HCT116 (cell line): ENCODE results near the gene SEC11C. TPM values are rescaled to one million over a fixed set of nuclear protein-coding genes. Genes with fewer than 3 reads are reported as not detected.

Experiments used
- ATAC-seq: fragments of 200-7000 bp; cut with Tn5 transposase; 2 replicates; pipeline ENCODE4 v1.9.1; 2020; ENCODE audit warnings: mild to moderate bottlenecking, moderate library complexity
- BruUV-seq: library from RNA; stranded (reverse); fragments of 400-500 nt; replicated peaks from 2 replicates; lab custom pipeline; 2021; lab: Mats Ljungman, UMichigan
- CTCF ChIA-PET: fragments of 300-600 bp; sonication (Branson Sonifier 250); formaldehyde crosslinking; loops from one replicate; lab custom pipeline; 2021; ENCODE audit warnings: antibody characterized with exemption; lab: Charles Lee
- POLR2A ChIA-PET: fragments of 300-600, 350-600 bp; sonication (Branson Sonifier 250); formaldehyde crosslinking; loops from one replicate; lab custom pipeline; 2021; ENCODE audit warnings: antibody characterized with exemption; lab: Charles Lee
- RAD21 ChIA-PET, 2 experiments: fragments of 300-600 bp; sonication (Branson Sonifier 250); formaldehyde crosslinking; loops; one replicate each; lab custom pipeline; 2023; ENCODE audit warnings: low total read pairs in 2 of 2; ENCODE audit not compliant: uncharacterized antibody in 2 of 2, unreplicated experiment in 2 of 2, low non-redundant PET in 1 of 2; lab: Charles Lee
- DNase-seq: peaks from one replicate; pipeline ENCODE4 v3.0.0-alpha.2; 2010; ENCODE audit warnings: low read depth, low spot score
- H2AFZ ChIP-seq: fragments of 200-600 bp; shearing (Covaris generic), sonication (generic); 2 replicates; pipeline ENCODE4 v1.6.1; 2017; ENCODE audit warnings: low read depth, mixed run types, mixed read lengths, antibody characterized with exemption, low read length; ENCODE audit not compliant: poor library complexity, severe bottlenecking
- H3K27ac ChIP-seq: 2 replicates; pipeline ENCODE4 v1.5.1; 2012; ENCODE audit warnings: low read depth, low read length
- H3K27me3 ChIP-seq: fragments of 200-600 bp; sonication (generic); 2 replicates; pipeline ENCODE4 v1.6.1; 2016; ENCODE audit warnings: mixed run types, low read length, mixed read lengths; ENCODE audit not compliant: insufficient read depth
- H3K36me3 ChIP-seq, 2 experiments: fragments of 200-500 bp in 1 of 2; fragments of 200-600 bp in 1 of 2; sonication (Bioruptor generic) in 1 of 2; sonication (generic) in 1 of 2; 2 replicates each; pipeline versions ENCODE4 v1.5.1 to v1.6.1; 2014 to 2016; ENCODE audit warnings: low read length in 2 of 2, inconsistent platforms in 1 of 2, mixed read lengths in 1 of 2, mixed run types in 1 of 2; ENCODE audit not compliant: insufficient read depth in 2 of 2, control insufficient read depth in 1 of 2
- H3K4me1 ChIP-seq, 2 experiments: fragments of 200-600 bp in 1 of 2; sonication (generic) in 1 of 2; 2 replicates each; pipeline versions ENCODE4 v1.5.1 to v1.6.1; 2012 to 2017; ENCODE audit warnings: low read length in 2 of 2, inconsistent platforms in 1 of 2, mild to moderate bottlenecking in 1 of 2, mixed read lengths in 1 of 2, mixed run types in 1 of 2, moderate library complexity in 1 of 2; ENCODE audit not compliant: insufficient read depth in 2 of 2, control insufficient read depth in 1 of 2
- H3K4me2 ChIP-seq: fragments of 200-600 bp; sonication (generic); 2 replicates; pipeline ENCODE4 v1.6.1; 2017; ENCODE audit warnings: mixed run types, low read length, mixed read lengths
- H3K4me3 ChIP-seq, 2 experiments: fragments of 200-600 bp in 1 of 2; sonication (generic) in 1 of 2; replicated peaks in 1 of 2; 2 replicates each; pipeline ENCODE4 v1.5.1; 2011 to 2016; ENCODE audit warnings: low read length in 2 of 2, control low read depth in 1 of 2, low read depth in 1 of 2, mild to moderate bottlenecking in 1 of 2, mixed read lengths in 1 of 2, mixed run types in 1 of 2
- H3K79me2 ChIP-seq: fragments of 200-600 bp; sonication (generic); 2 replicates; pipeline ENCODE4 v1.6.1; 2017; ENCODE audit warnings: mild to moderate bottlenecking, mixed run types, low read length, moderate library complexity, mixed read lengths; ENCODE audit not compliant: insufficient read depth
- H3K9ac ChIP-seq: fragments of 200-600 bp; sonication (generic); 2 replicates; pipeline ENCODE4 v1.6.1; 2016; ENCODE audit warnings: low read length, mixed read lengths
- H3K9me2 ChIP-seq: fragments of 200-600 bp; sonication (generic), shearing (Covaris generic); 2 replicates; pipeline ENCODE4 v1.6.1; 2017; ENCODE audit warnings: mixed run types, mild to moderate bottlenecking, moderate library complexity; ENCODE audit not compliant: insufficient read depth
- H3K9me3 ChIP-seq, 2 experiments: fragments of 200-500 bp in 1 of 2; fragments of 200-600 bp in 1 of 2; sonication (Bioruptor generic) in 1 of 2; sonication (generic) in 1 of 2; 2 replicates each; pipeline ENCODE4 v1.6.1; 2014 to 2017; ENCODE audit warnings: low read length in 2 of 2, mixed read lengths in 2 of 2, inconsistent platforms in 1 of 2, low read depth in 1 of 2, mild to moderate bottlenecking in 1 of 2, mixed run types in 1 of 2, moderate library complexity in 1 of 2; ENCODE audit not compliant: control insufficient read depth in 1 of 2, insufficient read depth in 1 of 2
- H4K20me1 ChIP-seq: fragments of 200-600 bp; sonication (generic), shearing (Covaris generic); 2 replicates; pipeline ENCODE4 v1.6.1; 2017; ENCODE audit warnings: mixed run types, mild to moderate bottlenecking, moderate library complexity; ENCODE audit not compliant: insufficient read depth
- ATF3 ChIP-seq: IDR thresholded peaks from 2 replicates; pipeline ENCODE4 v1.6.1; 2012
- CBX3 ChIP-seq: IDR thresholded peaks from 2 replicates; pipeline ENCODE4 v1.6.1; 2012; ENCODE audit warnings: low read depth
- CTCF ChIP-seq, 3 experiments: fragments of 200-600 bp in 1 of 3; sonication (generic) in 1 of 3; IDR thresholded peaks in 2 of 3; conservative IDR thresholded peaks in 1 of 3; 2 replicates each; pipeline ENCODE4 v1.5.1; 2012 to 2017; ENCODE audit warnings: low read depth in 2 of 3, low read length in 2 of 3, antibody characterized with exemption in 1 of 3, borderline replicate concordance in 1 of 3, control low read depth in 1 of 3, mild to moderate bottlenecking in 1 of 3, mixed read lengths in 1 of 3, mixed run types in 1 of 3, moderate library complexity in 1 of 3; ENCODE audit not compliant: insufficient read depth in 1 of 3
- ELF1 ChIP-seq: IDR thresholded peaks from 2 replicates; pipeline ENCODE4 v1.6.1; 2012; ENCODE audit warnings: low read depth, borderline replicate concordance
- EZH2 ChIP-seq: fragments of 200-600 bp; sonication (generic); IDR thresholded peaks from 2 replicates; pipeline ENCODE4 v1.6.1; 2017; ENCODE audit warnings: antibody characterized with exemption, mixed run types
- EZH2phosphoT487 ChIP-seq: fragments of 200-600 bp; IDR thresholded peaks from 2 replicates; pipeline ENCODE4 v1.6.1; 2018; ENCODE audit warnings: antibody characterized with exemption, borderline replicate concordance
- FOSL1 ChIP-seq: IDR thresholded peaks from 2 replicates; pipeline ENCODE4 v1.6.1; 2012; ENCODE audit warnings: low read depth
- JUND ChIP-seq: IDR thresholded peaks from 2 replicates; pipeline ENCODE4 v1.6.1; 2012
- POLR2A ChIP-seq: IDR thresholded peaks from 2 replicates; pipeline ENCODE4 v1.7.0; 2011; ENCODE audit warnings: borderline replicate concordance; ENCODE audit not compliant: insufficient read depth, insufficient read length; ENCODE audit errors: extremely low read depth
- POLR2AphosphoS5 ChIP-seq: IDR thresholded peaks from 2 replicates; pipeline ENCODE4 v1.6.1; 2011; ENCODE audit warnings: mild to moderate bottlenecking, low read depth, low read length, moderate library complexity
- RAD21 ChIP-seq: IDR thresholded peaks from 2 replicates; pipeline ENCODE4 v1.6.1; 2012; ENCODE audit warnings: low read depth, mild to moderate bottlenecking
- SIN3A ChIP-seq: IDR thresholded peaks from 2 replicates; pipeline ENCODE4 v1.6.1; 2012; ENCODE audit warnings: low read depth
- SRF ChIP-seq: IDR thresholded peaks from 2 replicates; pipeline ENCODE4 v1.6.1; 2012; ENCODE audit warnings: low read depth
- TCF7L2 ChIP-seq: IDR thresholded peaks from 2 replicates; pipeline ENCODE4 v1.7.0; 2011; ENCODE audit warnings: borderline replicate concordance, inconsistent platforms; ENCODE audit not compliant: insufficient read depth, insufficient read length; ENCODE audit errors: extremely low read depth
- YY1 ChIP-seq: IDR thresholded peaks from 2 replicates; pipeline ENCODE4 v1.6.1; 2011; ENCODE audit warnings: low read length, low read depth, moderate library complexity, mild to moderate bottlenecking; ENCODE audit not compliant: insufficient replicate concordance; ENCODE audit errors: extremely low read depth
- ZFX ChIP-seq: fragments of 450-650 bp; IDR thresholded peaks from 2 replicates; pipeline ENCODE4 v1.6.1; 2017
- intact Hi-C: fragments of 100-400 bp; cut with micrococcal nuclease; formaldehyde crosslinking; loops from 2 replicates; pipeline ENCODE4 v1.10.0; 2022
- total RNA-seq: library from RNA; stranded (reverse); gene quantifications from one replicate; pipeline ENCODE4 v1.2.1, GENCODE V29; 2021; ENCODE audit not compliant: unreplicated experiment
- TF ChIP-seq, protein P1 (sequence below): IDR thresholded peaks from 2 replicates; pipeline ENCODE4 v1.6.1; 2012
- TF ChIP-seq, protein P2 (sequence below): IDR thresholded peaks from 2 replicates; pipeline ENCODE4 v1.6.1; 2011; ENCODE audit warnings: mild to moderate bottlenecking, low read length, moderate library complexity; ENCODE audit not compliant: insufficient replicate concordance; ENCODE audit errors: extremely low read depth

SEC11C gene
- total RNA-seq, 1 experiment from 2014 or later: 42.2 TPM

DNA sequence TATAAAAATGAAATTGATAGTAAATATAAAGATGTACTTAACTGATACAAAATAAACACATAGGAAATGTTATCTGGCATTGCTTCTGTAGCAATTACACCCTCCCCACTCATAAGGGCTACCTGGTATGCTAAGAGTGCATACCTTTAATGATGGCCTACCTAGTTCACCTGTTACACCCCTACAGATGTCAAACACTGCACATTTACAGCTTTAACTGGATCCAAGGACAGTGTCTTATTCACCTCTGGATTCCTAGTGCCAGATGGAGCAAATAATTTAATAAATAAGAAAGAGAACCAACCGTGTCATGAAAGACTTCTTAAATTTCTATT lies 15.3 kb upstream of the SEC11C start:
- RAD21 ChIA-PET: no interaction called here
- DNase-seq: no peak
- H3K9ac ChIP-seq: no peak overlapping the region
- no TSS peak for BruUV-seq
- no peak for TF ChIP-seq ZFX
- TF ChIP-seq TCF7L2: no peak
- TF ChIP-seq, protein P1, sequence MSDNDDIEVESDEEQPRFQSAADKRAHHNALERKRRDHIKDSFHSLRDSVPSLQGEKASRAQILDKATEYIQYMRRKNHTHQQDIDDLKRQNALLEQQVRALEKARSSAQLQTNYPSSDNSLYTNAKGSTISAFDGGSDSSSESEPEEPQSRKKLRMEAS: no peak
- TF ChIP-seq POLR2A: no peak
- no peak for TF ChIP-seq EZH2
- TF ChIP-seq SRF: no peak
- TF ChIP-seq JUND: no peak
- TF ChIP-seq YY1: no peak
- no peak for TF ChIP-seq POLR2AphosphoS5
- TF ChIP-seq FOSL1: no peak
- H3K9me2 ChIP-seq: no peaks in the 10 kb centered on the region
- H3K36me3 ChIP-seq: no peaks in the 10 kb centered on the region
- no peak overlapping the region for H2AFZ ChIP-seq
- no peaks in the 10 kb centered on the region for H4K20me1 ChIP-seq
- H3K27me3 ChIP-seq: peaks cover 78% of the 10 kb centered on the region
- POLR2A ChIA-PET: no interaction called here
- CTCF ChIA-PET: no interaction called here
- no peak for ATAC-seq
- no peaks in the 10 kb centered on the region for H3K4me1 ChIP-seq
- H3K27ac ChIP-seq: no peak overlapping the region
- no peaks in the 10 kb centered on the region for H3K79me2 ChIP-seq
- H3K9me3 ChIP-seq: no peaks in the 10 kb centered on the region
- no peak overlapping the region for H3K4me3 ChIP-seq
- intact Hi-C loops: no loop called here
- no peak overlapping the region for H3K4me2 ChIP-seq

GRCh38 chr18:59127047-59127446 lies 12.6 kb upstream of the SEC11C start:
- DNase-seq (no peak), ATAC-seq (peak; percentile 54)
- ChIA-PET CTCF (interaction anchor here (1.0 to 1.1 kb wide), 3 partner anchors 18 to 56 kb away, joined by 3 read pairs; no protein-coding TSS in a partner anchor), RAD21 (no interaction called here), POLR2A (no interaction called here)
- intact Hi-C loops: no loop called here
- no peaks in the 10 kb centered on the region for H3K79me2 ChIP-seq
- no peak overlapping the region for H3K27ac ChIP-seq
- no peak overlapping the region for H3K4me3 ChIP-seq
- H3K9me3 ChIP-seq: no peaks in the 10 kb centered on the region
- TF ChIP-seq RAD21 (no peak), EZH2phosphoT487 (no peak), SRF (no peak), ELF1 (no peak), SIN3A (no peak), ATF3 (no peak), CTCF (IDR thresholded peaks at IDR 0.05 in 2 of 3, conservative IDR thresholded peaks at IDR 0.05 in 1 of 3; ENCODE audit: borderline replicate concordance in 1 of 3, insufficient read depth in 1 of 3, low read depth in 2 of 3, low read length in 2 of 3) (no peak; a peak in 1 of 6 replicates), ZFX (no peak), CBX3 (no peak), EZH2 (no peak)
- TF ChIP-seq, protein P2, sequence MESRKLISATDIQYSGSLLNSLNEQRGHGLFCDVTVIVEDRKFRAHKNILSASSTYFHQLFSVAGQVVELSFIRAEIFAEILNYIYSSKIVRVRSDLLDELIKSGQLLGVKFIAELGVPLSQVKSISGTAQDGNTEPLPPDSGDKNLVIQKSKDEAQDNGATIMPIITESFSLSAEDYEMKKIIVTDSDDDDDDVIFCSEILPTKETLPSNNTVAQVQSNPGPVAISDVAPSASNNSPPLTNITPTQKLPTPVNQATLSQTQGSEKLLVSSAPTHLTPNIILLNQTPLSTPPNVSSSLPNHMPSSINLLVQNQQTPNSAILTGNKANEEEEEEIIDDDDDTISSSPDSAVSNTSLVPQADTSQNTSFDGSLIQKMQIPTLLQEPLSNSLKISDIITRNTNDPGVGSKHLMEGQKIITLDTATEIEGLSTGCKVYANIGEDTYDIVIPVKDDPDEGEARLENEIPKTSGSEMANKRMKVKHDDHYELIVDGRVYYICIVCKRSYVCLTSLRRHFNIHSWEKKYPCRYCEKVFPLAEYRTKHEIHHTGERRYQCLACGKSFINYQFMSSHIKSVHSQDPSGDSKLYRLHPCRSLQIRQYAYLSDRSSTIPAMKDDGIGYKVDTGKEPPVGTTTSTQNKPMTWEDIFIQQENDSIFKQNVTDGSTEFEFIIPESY: no peak
- no peak overlapping the region for H3K9ac ChIP-seq
- H4K20me1 ChIP-seq: no peaks in the 10 kb centered on the region
- H3K36me3 ChIP-seq: no peaks in the 10 kb centered on the region
- peaks cover 88% of the 10 kb centered on the region for H3K27me3 ChIP-seq
- H3K4me2 ChIP-seq: no peak overlapping the region
- no TSS peak for BruUV-seq
- H3K4me1 ChIP-seq: no peaks in the 10 kb centered on the region
- no peaks in the 10 kb centered on the region for H3K9me2 ChIP-seq
- no peak overlapping the region for H2AFZ ChIP-seq
